ENCODE data around the gene LPCAT2.

Gene LPCAT2

GRCh38 chr16:55555436-55555835 is 46.6 kb downstream of the LPCAT2 start:
- CTCF ChIA-PET, result no interaction called here
- peak overlapping the region; percentile 48; the same call in 1 of the 2 replicates for H3K27ac ChIP-seq
- no peak for TF ChIP-seq CTCF (conservative IDR thresholded peaks at IDR 0.05; ENCODE audit: low read depth)
- no peak for DNase-seq (ENCODE audit: low spot score)
- POLR2A ChIA-PET (ENCODE audit: low non-redundant PET), result no interaction called here

- POLR2A ChIA-PET (ENCODE audit: low non-redundant PET), result no interaction called here
- no peak for DNase-seq (ENCODE audit: low spot score)
- CTCF ChIA-PET, result interaction anchor here (0.8 kb wide), 1 partner anchor 8 kb away, joined by 4 read pairs; no protein-coding TSS in a partner anchor
- no peak overlapping the region for H3K27ac ChIP-seq
- TF ChIP-seq CTCF (conservative IDR thresholded peaks at IDR 0.05; ENCODE audit: low read depth), result no peak
Measured at GRCh38 chr16:55557186-55557585, 48.3 kb downstream of the LPCAT2 start.

- H3K27ac ChIP-seq, result no peak overlapping the region
- CTCF ChIA-PET, result interaction anchor here (0.6 to 0.9 kb wide), 2 partner anchors 15 to 1951 kb away, joined by 3 read pairs; no protein-coding TSS in a partner anchor
- POLR2A ChIA-PET (ENCODE audit: low non-redundant PET), result no interaction called here
- DNase-seq (ENCODE audit: low spot score), result no peak
- no peak for TF ChIP-seq CTCF (conservative IDR thresholded peaks at IDR 0.05; ENCODE audit: low read depth)
Measured at GRCh38 chr16:55559233-55559632, 50.4 kb downstream of the LPCAT2 start.

GRCh38 chr16:55559933-55560516 is 51.2 kb downstream of the LPCAT2 start:
- ChIA-PET POLR2A (ENCODE audit: low non-redundant PET) (no interaction called here), CTCF (interaction anchor here (0.6 to 0.9 kb wide), 3 partner anchors 16 to 1952 kb away, joined by 3 to 4 read pairs (median 3); no protein-coding TSS in a partner anchor)
- no peak for TF ChIP-seq CTCF (conservative IDR thresholded peaks at IDR 0.05; ENCODE audit: low read depth)
- H3K27ac ChIP-seq, result no peak overlapping the region
- no peak for DNase-seq (ENCODE audit: low spot score)

- no peak overlapping the region for H3K27ac ChIP-seq
- CTCF ChIA-PET, result no interaction called here
- DNase-seq (ENCODE audit: low spot score), result no peak
- POLR2A ChIA-PET (ENCODE audit: low non-redundant PET), result no interaction called here
- no peak for TF ChIP-seq CTCF (conservative IDR thresholded peaks at IDR 0.05; ENCODE audit: low read depth)
Measured at GRCh38 chr16:55561319-55561848, 52.5 kb downstream of the LPCAT2 start.

GRCh38 chr16:55562936-55563335 is 54.1 kb downstream of the LPCAT2 start:
- H3K27ac ChIP-seq, result no peak overlapping the region
- TF ChIP-seq CTCF (conservative IDR thresholded peaks at IDR 0.05; ENCODE audit: low read depth), result no peak
- ChIA-PET POLR2A (ENCODE audit: low non-redundant PET) (no interaction called here), CTCF (no interaction called here)
- no peak for DNase-seq (ENCODE audit: low spot score)
